ENCODE data around the gene KIAA0408.
"Not testable (repeated sequence)": the region's sequence is repeated elsewhere in the genome, so short reads cannot be mapped to it uniquely, and the experiment has no call there.

Gene KIAA0408

GRCh38 chr6:127462376-127462775 lies 3.2 kb upstream of the KIAA0408 start:
- DNase-seq = no peak

GRCh38 chr6:127460465-127460864 lies 1.3 kb upstream of the KIAA0408 start:
- DNase-seq = peak; percentile 64

- no peak for DNase-seq
Observed at GRCh38 chr6:127458817-127459216, 372 bp downstream of the KIAA0408 start.

GRCh38 chr6:127458222-127458621 lies 967 bp downstream of the KIAA0408 start:
- no peak for DNase-seq

- peak; percentile 80 for DNase-seq
Observed at GRCh38 chr6:127457456-127458064, 1.6 kb downstream of the KIAA0408 start.

- DNase-seq = no peak
Observed at GRCh38 chr6:127456465-127456864, 2.7 kb downstream of the KIAA0408 start.

- no peak for DNase-seq
Observed at GRCh38 chr6:127453845-127454619, 5.2 kb downstream of the KIAA0408 start.

GRCh38 chr6:127452803-127453202 lies 6.4 kb downstream of the KIAA0408 start:
- no peak for DNase-seq

GRCh38 chr6:127451388-127451787 lies 7.8 kb downstream of the KIAA0408 start:
- no peak for DNase-seq

GRCh38 chr6:127447780-127448179 lies 11.4 kb downstream of the KIAA0408 start:
- no peak for DNase-seq

GRCh38 chr6:127446356-127446755 lies 12.8 kb downstream of the KIAA0408 start:
- DNase-seq = peak; percentile 12

- no peak for DNase-seq
Observed at GRCh38 chr6:127441881-127442280, 17.3 kb downstream of the KIAA0408 start.

- no peak for DNase-seq
Observed at GRCh38 chr6:127439718-127440117, 19.5 kb downstream of the KIAA0408 start.

GRCh38 chr6:127436578-127437110 lies 22.5 kb downstream of the KIAA0408 start:
- DNase-seq = no peak

- no peak for DNase-seq
Observed at GRCh38 chr6:127435626-127436220, 23.5 kb downstream of the KIAA0408 start.

GRCh38 chr6:127434651-127435050 lies 24.5 kb downstream of the KIAA0408 start:
- no peak for DNase-seq

- DNase-seq = not testable (repeated sequence)
Observed at GRCh38 chr6:127428562-127428961, 30.6 kb downstream of the KIAA0408 start.

GRCh38 chr6:127423921-127424320 lies 35.3 kb downstream of the KIAA0408 start:
- DNase-seq = peak; percentile 5

- not testable (repeated sequence) for DNase-seq
Observed at GRCh38 chr6:127421164-127421563, 38.0 kb downstream of the KIAA0408 start.

- peak; percentile 84 for DNase-seq
Observed at GRCh38 chr6:127420556-127420955, 38.6 kb downstream of the KIAA0408 start.

- no peak for DNase-seq
Observed at GRCh38 chr6:127415096-127415495, 44.1 kb downstream of the KIAA0408 start.

- DNase-seq = not testable (repeated sequence)
Observed at GRCh38 chr6:127413123-127413522, 46.1 kb downstream of the KIAA0408 start.

GRCh38 chr6:127412016-127412415 lies 47.2 kb downstream of the KIAA0408 start:
- not testable (repeated sequence) for DNase-seq
